Fibroblast of skin of left quadriceps (primary cell): ENCODE data around the gene RTP1.
"Not testable (repeated sequence)": the region's sequence is repeated elsewhere in the genome, so short reads cannot be mapped to it uniquely, and the experiment has no call there.

Source experiments
- DNase-seq, 2 experiments: peaks; one replicate each; pipeline ENCODE4 v3.0.0-alpha.2; 2013; ENCODE audit warnings: low read depth in 2 of 2

The RTP1 gene, protein sequence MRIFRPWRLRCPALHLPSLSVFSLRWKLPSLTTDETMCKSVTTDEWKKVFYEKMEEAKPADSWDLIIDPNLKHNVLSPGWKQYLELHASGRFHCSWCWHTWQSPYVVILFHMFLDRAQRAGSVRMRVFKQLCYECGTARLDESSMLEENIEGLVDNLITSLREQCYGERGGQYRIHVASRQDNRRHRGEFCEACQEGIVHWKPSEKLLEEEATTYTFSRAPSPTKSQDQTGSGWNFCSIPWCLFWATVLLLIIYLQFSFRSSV

DNA sequence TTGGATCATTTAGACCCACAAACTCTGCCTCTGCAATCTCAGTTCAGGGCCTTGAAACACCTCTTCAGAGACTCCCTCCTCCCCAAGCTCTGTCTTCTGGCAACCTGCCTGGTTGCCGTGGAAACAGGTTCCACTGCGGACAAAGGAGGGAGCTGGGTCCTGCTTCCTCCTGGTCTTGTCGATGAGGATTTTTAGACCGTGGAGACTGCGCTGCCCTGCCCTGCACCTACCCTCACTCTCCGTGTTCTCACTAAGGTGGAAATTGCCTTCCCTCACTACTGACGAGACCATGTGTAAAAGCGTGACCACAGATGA lies at the start of gene RTP1:
RTP1 (plus strand) TSS at position 152 of the 315 bp plus-strand sequence; CDS start at position 182, 30 bp downstream.
- no peak for DNase-seq

DNA sequence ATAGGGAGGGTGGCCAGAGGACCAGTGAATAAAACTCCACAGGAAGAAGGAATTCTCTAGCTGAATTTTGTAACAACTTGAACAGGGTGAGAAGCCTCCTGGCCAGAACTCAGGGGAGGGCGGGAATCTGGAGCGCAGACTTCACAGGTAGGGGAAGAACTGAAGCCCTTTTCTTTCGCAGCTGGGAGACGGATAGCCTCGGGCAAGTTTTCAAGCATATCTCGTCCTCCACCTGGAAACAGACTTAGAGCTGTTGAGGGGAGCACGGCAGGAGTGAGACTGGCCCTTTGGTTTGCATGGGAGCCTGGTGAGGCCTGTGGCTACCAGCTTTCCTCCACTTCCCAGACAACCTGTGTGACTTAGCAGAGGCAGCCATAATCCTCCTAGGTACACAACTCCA lies 47.1 kb upstream of the RTP1 start:
- no peak for DNase-seq

DNA sequence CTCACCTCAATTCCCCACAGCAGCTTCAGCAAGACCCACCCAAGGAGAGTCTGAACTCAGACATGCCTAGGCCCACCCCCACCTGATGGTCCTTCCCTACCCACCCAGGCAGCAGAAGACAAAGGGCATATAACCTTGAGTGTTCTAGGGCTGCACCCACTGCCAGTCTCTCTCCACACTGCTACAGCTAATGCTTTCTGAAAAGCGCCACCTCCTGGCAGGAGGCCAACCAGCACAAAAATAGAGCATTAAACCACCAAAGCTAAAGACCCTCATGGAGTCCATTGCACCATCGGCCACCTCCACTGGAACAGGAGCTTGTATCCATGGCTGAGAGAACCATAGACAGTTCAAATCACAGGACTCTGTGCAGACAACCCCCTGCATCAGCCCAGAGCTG lies 46.7 kb upstream of the RTP1 start:
- no peak for DNase-seq

DNA sequence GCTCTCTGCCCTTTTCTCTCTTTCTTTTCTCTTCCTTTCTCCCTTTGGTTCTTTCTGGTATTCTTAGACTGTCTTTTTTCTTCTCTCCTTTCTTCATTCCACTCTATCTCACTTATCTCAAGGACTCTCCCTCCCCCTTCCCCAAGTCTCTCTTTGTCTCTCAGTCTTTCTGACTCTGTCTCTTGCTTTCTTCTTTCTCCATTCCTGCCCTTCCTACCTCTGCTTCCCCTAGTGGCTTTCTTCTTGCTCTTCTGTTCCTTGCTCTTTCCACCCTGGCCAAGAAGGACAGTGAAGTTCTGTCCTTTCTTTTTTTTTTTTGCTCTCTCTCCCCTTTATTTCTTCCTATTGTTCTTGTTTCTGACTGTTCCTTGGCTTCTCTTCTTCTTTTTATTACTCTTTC lies 35.7 kb upstream of the RTP1 start:
- DNase-seq = no peak

DNA sequence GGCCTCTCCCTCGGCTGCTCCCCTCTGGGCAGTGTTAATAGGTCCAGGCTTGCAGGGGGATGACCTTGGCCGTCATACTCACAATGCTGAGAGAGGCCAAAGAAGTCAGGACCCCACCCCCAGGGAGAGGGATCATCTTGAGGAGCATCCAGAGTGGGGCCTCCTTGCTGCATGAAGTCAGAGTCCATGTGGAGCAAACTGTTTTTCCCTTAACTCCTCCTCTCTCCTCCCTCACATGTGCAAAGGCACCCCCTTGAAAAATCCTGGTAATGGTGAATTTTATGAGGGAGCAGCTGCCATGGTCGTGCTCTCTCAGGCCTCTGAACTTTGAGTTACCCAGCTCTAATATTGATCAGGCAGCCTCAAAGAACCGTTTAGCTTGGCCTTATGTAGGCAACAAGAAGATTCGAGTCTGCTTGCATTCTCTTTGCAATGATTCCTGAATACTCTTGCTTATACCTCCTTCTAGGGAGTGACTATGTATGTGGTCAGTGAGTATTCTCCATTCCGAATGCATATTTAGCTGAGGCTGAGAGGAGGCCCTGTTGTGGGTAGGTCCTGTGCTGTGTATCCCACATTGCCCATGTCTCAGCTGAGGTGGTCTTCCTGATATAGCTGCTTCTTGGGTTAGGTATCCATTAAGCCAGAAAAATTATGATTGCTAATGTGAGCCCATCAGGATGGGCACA lies 34.9 kb upstream of the RTP1 start:
- no peak for DNase-seq

DNA sequence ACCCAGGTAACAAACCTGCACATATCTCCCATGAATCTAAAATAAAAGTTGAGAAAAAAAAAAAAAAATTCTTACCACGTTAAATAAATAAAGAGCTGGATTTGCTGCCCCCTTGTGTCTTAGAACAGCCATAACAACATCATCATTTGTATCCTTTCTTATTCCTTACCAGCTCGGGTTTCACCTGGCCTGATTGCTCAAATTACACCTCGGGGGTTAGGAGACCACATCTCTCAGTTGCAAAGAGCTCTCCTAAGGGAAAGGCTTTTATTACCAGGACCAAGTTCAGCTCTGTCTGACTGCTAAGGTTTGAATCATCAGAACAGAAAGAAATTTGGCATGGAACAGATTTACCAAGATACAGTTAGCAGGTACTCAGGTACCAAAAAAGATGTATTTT lies 32.1 kb upstream of the RTP1 start:
- peak; percentile 40 to 42 for DNase-seq

DNA sequence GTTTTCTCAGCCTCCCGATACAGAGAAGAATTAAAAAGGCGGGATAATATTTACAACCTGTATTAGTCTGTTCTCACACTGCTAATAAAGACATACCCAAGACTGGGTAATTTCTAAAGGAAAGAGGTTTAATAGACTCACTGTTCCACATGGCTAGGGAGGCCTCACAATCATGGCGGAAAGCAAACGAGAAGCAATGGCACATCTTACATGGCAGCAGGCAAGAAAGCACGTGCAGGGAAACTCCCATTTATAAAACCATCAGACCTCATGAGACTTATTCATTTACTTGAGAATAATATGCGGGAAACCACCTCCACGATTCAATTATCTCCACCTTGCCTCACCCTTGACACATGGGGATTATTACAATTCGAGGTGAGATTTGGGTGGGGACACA lies 30.5 kb upstream of the RTP1 start:
- no peak for DNase-seq

DNA sequence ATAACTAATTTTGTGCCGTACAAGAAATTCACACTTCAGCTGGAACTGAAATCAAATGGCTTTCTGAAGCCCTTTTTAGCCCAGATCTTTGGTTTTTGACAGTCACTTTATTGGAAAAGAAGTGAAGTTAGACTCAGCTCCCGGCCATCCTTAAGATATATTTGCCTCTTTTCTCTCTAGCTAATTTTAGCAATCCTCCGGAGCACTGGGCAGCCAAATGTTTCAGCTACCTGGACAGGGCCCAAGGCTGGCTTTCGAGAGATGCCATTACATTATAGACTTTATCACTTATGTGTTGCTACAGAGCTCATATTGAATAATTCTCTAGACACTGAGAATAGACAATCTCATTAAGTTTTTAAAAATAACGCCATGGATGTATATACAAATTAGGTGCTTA lies 29.5 kb upstream of the RTP1 start:
- DNase-seq = no peak

DNA sequence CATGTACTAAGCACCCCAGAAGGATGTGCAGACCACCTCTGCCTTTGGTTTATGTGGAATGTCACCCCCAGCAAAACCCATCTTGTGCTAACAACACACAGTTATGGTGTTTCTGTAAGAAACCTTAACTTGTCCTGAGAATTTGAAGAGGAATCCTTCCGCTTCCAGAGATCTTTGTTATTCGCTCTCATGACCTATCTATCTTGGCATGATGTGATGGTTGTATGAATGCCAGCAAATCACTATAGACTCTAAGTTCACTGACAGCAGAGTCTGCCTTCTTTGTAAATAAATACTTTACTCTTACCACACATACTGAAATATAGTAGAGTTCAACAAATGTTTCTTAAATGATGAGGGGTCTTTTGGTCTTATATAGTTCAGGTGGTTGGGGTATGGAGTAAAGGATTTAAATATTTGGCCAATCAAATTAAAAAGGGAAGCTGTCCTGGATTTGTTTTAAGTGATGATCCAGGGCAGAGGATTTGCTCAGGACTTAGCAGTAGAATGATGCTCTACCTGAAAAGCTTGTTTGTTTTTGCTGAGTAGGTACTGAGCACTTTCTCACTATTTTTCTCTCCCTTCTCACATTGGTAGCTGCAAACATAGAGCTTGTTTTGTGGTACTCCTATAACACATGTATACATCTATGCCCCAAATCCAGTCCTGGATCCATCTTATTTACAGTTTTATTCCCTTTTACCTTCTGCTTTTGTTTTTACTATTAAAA lies 27.9 kb upstream of the RTP1 start:
- DNase-seq = no peak

DNA sequence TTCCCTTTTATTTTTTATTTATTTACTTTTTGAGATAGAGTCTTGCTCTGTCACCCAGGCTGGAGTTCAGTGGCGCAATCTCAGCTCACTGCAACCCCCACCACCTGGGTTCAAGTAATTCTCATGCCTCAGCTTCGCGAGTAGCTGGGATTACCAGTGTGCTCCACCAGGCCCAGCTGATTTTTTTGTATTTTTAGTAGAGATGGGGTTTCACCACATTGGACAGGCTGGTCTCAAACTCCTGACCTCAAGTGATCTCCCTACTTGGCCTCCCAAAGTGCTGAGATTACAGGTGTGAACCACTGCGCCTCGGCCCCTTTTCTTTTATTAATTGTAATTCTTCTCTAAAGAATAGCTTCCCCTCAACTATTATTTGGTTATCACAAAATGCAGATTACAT lies 26.4 kb upstream of the RTP1 start:
- not testable (repeated sequence) for DNase-seq

DNA sequence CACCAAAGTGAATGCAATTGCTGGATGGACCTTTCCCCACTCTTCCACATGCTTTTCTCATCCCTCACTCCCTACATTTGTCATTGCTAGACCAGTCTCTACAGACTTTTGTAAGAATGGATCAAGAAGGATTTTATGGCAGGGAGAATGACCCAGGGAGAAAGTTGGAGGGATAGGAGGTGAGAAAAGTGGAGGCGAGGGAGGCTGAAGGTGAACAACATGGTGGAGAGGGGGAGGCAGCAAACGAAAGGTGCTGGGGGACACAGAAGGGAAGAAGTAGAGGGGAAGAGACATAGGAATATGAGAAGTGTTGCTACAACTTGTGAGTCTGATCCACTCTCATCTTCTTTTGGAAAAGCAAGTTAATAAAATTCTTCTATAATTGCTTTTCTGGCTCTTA lies 24.4 kb upstream of the RTP1 start:
- DNase-seq = no peak

DNA sequence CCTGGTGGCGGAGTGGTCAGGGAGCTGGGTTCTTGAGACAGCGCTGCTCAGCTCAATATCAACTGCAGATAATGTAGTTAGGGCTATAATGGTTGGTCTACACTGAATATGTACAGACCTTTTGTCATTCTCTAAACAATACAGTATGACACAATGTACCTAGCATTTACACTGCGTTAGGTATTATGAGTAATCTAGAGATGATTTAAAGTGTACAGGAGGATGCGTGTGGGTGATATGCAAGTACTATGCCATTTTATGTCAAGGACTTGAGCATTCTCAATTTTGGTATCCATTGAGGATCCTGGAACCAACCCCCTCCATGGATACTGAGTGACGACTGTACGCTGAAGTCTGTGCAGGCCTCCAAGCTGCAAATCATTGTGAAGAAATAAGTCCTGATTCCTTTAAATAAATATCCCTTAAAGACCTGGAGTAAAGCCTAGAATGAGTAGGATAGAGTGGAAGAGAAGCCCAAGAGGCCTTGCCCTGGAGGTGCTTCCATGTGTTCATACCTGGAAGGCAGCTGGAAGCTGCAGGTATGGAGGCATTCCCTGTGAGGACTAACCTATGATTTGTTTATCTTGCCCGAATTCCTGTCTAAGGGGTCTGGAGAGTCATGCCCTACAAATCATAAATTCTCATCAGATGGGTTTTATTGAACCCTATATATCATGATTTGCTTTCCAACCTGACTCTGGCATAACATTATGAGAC lies 15.7 kb upstream of the RTP1 start:
- no peak for DNase-seq

DNA sequence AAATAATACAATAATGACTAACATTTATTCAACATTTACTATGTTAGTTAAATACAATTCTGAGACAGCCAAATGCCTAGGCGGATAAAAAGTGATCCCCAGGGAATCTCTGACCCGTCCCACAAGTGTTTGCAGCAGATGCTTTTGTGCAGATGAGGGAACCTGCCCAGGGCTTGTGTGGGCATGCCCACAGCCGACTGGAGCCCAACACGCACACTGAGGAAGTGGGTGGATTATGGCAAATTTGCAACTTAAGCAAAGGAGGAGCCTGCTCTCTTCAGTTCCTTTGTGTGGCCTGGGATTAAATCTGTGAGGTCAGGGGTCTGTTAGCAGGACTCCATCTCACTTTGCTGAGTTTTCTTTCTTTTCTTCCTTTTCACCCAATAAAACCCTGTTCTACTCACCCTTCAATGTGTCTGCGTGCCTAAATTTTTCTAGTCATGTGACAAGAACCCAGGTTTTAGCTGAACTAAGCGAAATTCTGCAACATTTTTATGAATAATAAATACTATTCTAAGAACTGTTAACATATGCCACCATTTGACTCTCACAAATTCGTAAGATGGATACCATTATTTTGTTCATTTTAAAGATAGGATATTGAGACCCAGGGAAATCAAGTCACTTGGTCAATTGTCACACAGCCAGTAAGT lies 13.9 kb upstream of the RTP1 start:
- DNase-seq = no peak

DNA sequence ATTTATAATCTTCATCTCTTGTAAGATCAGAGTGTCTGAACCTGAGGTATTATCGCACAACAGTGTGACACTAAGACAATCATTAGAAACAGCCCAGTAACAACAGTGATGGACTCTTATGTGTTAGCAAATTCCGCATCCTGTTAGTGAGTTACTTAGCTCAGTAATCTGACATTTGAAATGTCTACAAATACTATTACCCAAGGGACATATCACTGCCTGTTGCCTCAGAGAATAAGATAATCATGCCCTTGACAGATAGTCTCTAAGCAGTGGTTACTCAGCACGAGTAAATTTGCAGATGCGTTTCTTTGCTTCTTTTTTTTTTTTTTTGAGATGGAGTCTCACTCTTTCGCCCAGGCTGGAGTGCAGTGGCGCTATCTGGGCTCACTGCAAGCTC lies 13.4 kb upstream of the RTP1 start:
- DNase-seq = no peak

DNA sequence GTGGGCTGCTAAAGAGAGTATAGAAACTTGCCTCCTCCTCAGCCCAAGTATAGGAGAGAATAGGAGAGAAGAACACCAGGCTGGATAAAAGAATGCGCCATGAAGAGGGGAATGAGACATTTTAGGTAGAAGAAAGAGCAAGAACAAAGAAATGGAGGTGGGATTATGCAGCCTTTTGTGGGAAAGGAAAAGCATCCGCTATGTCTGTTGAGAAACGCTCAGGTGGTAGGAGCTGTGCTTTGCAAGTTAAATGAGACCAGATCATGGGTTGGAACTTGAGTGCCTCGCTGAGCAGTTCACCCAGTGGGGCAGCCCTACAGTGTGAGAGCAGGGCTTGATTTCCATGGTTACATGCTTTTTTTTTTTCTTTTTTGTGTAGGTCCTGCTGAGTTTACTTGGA lies 11.5 kb upstream of the RTP1 start:
- no peak for DNase-seq

DNA sequence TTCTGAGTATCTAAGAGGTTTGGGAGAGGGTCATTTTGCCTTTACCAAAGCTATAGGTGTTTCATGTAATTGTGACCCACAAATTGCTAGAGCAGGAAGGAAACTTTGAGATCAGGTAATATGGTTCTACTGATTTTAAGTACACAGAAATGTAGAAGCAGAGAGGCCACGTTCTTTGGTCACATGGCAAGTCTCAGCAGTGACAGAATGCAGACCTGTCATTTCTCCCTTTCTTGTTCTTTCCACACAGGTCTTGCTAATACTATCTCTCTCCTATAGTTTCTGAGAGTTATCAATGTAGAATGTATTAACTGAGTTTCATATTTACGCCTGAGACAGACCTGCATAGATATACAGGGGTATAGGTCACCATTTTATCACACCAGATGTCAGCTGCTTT lies 10.9 kb upstream of the RTP1 start:
- no peak for DNase-seq

DNA sequence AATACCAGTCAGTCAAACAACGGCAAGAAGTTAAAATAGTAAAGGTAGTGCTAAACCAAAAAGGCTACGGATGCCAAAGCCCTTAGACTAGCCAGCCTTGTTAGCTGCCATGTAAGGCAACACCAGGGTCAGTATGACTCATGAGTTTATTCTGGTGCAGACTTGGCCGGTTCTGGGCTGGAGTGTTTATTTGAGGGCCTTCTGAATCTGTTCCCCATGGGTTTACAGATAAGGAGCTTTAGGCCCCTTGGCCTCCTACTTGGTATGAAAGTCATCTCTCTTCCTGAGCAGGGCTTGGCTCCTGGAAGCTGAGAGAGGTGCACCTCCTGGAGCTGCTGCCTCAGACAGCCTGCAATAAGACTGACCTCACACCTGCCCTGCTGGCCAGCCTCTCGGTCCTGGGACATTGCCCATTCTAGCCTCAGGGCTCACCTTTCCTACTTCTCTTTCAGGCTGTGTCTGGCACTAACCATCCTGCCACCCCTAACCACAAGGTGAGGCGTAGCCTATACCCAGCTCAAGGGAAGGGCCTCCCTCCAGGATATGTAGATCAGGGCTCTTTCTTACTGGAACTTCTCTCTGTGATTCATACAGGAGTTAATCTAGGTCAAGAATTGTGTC lies 10.4 kb upstream of the RTP1 start:
- no peak for DNase-seq

DNA sequence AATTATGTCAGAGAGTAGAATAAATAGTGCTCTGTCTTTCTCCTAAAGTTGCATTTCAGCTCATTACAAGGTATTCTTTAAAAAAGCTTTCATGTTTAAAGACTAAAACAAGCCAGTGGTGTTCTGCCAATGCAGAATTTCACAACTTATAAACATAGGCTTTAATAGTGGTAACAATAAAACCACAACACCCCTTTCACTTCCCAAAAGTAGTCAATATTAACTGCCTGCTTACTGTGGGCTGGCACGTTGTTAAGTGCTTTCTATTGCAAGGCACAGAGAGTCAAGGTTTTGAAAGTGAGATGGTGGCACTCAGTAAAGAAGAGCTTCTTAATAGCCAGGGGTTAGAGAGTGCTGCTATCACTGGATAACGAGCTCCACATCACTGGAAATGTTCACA lies 8.4 kb upstream of the RTP1 start:
- DNase-seq = no peak

DNA sequence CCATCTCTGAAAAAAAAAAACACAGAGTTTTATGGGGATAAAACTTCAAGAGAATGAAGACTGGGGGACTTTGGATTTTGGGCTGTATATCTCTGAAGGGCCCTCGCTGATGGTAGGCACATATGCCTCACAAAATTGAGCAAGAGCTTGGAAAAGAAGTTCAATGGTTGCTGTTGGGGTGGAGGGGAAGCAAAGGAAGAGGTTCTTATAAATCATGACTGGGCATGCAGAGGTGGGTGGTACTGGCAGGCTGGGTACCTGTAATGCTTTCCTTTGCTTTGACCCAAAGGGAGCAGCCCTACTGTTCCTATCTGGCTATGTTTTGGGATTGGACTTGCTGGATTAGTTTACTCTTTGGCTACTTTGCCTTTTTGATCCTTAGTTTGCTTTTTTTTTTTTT lies 6.0 kb upstream of the RTP1 start:
- no peak for DNase-seq

DNA sequence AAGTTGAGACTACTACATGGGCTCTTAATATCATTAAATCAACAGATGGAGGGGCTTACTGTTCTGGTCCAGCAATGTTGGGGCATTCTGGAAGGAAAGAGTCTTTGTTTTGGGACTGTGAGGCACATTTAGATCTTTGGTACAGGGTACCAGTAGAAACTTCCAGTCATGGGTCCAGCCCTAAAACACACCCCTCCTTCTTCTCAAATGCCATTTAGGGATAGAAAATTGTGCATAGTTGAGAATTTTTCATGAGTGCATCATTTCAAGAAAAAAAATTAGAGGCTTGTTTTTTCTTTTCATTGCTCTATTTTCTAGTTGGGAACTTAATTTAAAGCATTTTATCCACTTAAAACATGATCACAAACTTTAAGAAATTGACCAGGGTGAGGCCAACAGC lies 4.1 kb upstream of the RTP1 start:
- DNase-seq = no peak

DNA sequence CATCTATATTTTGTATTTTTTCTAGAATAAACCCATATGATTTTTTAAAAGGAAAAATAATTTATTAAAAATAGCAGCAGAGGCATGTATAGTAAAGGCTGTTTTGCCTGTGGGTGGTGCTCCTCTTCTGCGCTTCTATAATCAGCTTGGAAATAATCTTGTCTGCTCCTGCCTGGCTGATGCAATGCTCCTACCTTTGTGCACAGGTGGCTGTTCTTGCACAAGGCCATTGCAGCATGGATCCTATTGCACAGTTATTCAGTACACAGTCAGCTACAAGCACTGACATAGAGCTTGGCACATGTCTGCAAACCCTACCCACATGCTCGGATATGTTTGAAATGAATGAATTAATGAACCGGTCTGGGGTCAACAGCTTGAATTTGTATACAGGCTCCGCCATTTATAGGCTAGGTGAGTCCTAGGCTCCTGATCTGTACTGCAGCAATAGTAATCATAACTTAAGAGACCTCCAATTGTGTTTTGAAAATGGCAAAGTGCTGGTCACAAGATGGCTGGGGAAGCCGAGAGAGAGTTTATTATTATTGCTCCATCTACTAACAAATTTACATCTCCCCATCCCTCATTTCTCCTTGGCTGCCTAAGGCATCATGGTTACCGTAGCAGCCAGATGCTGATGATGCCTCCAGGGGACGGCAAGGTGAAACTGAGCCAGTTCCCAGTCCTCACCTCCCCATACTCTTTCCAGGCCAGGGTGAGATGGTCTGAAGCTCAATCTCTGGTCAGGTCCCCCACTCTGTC lies 532 bp upstream of the RTP1 start:
- no peak for DNase-seq
